ENCODE measurements around the gene LY6G6D.

LY6G6D gene

DNA sequence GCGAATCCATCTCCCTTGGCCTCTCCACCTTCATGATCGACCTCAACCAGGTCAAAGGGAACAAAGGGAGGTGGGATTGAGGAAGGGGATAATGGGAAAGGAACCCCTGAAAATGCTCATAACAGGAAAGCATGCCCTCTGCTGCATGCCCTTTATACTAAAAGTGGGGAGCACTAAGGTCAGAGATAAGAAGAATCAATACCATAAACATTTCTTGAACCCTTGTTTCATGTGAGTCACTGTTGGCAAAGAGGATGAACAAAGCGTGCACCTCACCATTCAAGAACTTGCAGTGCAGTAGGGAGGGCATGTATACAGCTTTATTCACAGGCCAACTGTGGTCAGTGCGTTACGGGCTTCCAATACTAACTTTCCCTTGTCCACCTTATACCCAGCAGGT lies 45.6 kb downstream of the LY6G6D start:
- no peak overlapping the region for H3K9ac ChIP-seq (ENCODE audit: low read length)
- no peaks in the 10 kb centered on the region for H3K9me2 ChIP-seq (ENCODE audit: low read depth, low read length)
- H3K4me1 ChIP-seq (ENCODE audit: insufficient read depth, low read length, severe bottlenecking): no peaks in the 10 kb centered on the region
- H3K79me2 ChIP-seq (ENCODE audit: insufficient read depth, low read length): no peaks in the 10 kb centered on the region
- no peak overlapping the region for H3K4me2 ChIP-seq (ENCODE audit: low read length)
- no peak overlapping the region for H3K4me3 ChIP-seq (ENCODE audit: low read depth, low read length, poor library complexity, severe bottlenecking)
- H3K27ac ChIP-seq (ENCODE audit: low read depth, low read length, poor library complexity, severe bottlenecking): no peak overlapping the region
- H4K20me1 ChIP-seq (ENCODE audit: insufficient read depth, low read length): no peaks in the 10 kb centered on the region
- no peaks in the 10 kb centered on the region for H3K9me3 ChIP-seq (ENCODE audit: low read length)
- H3F3A ChIP-seq (ENCODE audit: insufficient read depth, low read length): no peaks in the 10 kb centered on the region
- no peak overlapping the region for H2AFZ ChIP-seq (ENCODE audit: low read length)
- peaks cover 70% of the 10 kb centered on the region for H3K36me3 ChIP-seq (ENCODE audit: insufficient read depth, low read length)
- TF ChIP-seq EZH2 (IDR thresholded peaks at IDR 0.05; ENCODE audit: borderline replicate concordance, low read length): no peak
- TF ChIP-seq, protein P1, sequence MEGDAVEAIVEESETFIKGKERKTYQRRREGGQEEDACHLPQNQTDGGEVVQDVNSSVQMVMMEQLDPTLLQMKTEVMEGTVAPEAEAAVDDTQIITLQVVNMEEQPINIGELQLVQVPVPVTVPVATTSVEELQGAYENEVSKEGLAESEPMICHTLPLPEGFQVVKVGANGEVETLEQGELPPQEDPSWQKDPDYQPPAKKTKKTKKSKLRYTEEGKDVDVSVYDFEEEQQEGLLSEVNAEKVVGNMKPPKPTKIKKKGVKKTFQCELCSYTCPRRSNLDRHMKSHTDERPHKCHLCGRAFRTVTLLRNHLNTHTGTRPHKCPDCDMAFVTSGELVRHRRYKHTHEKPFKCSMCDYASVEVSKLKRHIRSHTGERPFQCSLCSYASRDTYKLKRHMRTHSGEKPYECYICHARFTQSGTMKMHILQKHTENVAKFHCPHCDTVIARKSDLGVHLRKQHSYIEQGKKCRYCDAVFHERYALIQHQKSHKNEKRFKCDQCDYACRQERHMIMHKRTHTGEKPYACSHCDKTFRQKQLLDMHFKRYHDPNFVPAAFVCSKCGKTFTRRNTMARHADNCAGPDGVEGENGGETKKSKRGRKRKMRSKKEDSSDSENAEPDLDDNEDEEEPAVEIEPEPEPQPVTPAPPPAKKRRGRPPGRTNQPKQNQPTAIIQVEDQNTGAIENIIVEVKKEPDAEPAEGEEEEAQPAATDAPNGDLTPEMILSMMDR (IDR thresholded peaks at IDR 0.05; ENCODE audit: low read length): no peak
- H3K27me3 ChIP-seq (ENCODE audit: insufficient read depth, low read length): no peaks in the 10 kb centered on the region

DNA sequence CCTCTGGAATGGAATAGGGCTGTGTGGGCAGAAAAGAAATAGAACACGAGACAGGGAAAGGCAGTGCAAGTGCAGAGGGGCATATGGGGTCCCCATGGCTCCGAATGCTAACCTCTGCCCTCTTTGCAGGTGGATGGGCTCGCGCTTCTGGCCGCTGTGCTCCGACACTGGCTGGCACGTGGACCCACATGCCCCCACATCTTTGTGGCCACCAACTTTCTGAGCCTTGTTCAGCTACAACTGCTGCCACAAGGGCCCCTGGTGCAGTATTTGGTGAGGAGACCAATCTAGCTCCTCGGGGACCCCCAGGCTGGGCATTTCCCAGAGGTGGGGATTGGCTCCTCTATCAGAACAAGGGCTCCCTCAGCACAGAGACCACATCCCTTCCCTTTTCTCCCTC lies 46.2 kb downstream of the LY6G6D start:
- no peak overlapping the region for H3K4me2 ChIP-seq (ENCODE audit: low read length)
- no peak overlapping the region for H3K4me3 ChIP-seq (ENCODE audit: low read depth, low read length, poor library complexity, severe bottlenecking)
- H3F3A ChIP-seq (ENCODE audit: insufficient read depth, low read length): no peaks in the 10 kb centered on the region
- no peak overlapping the region for H2AFZ ChIP-seq (ENCODE audit: low read length)
- TF ChIP-seq, protein P1 (IDR thresholded peaks at IDR 0.05; ENCODE audit: low read length): no peak
- no peaks in the 10 kb centered on the region for H3K79me2 ChIP-seq (ENCODE audit: insufficient read depth, low read length)
- H3K9me3 ChIP-seq (ENCODE audit: low read length): no peaks in the 10 kb centered on the region
- H3K4me1 ChIP-seq (ENCODE audit: insufficient read depth, low read length, severe bottlenecking): no peaks in the 10 kb centered on the region
- H3K36me3 ChIP-seq (ENCODE audit: insufficient read depth, low read length): peaks cover 70% of the 10 kb centered on the region
- no peak overlapping the region for H3K9ac ChIP-seq (ENCODE audit: low read length)
- no peaks in the 10 kb centered on the region for H3K9me2 ChIP-seq (ENCODE audit: low read depth, low read length)
- H4K20me1 ChIP-seq (ENCODE audit: insufficient read depth, low read length): no peaks in the 10 kb centered on the region
- H3K27ac ChIP-seq (ENCODE audit: low read depth, low read length, poor library complexity, severe bottlenecking): no peak overlapping the region
- H3K27me3 ChIP-seq (ENCODE audit: insufficient read depth, low read length): no peaks in the 10 kb centered on the region

DNA sequence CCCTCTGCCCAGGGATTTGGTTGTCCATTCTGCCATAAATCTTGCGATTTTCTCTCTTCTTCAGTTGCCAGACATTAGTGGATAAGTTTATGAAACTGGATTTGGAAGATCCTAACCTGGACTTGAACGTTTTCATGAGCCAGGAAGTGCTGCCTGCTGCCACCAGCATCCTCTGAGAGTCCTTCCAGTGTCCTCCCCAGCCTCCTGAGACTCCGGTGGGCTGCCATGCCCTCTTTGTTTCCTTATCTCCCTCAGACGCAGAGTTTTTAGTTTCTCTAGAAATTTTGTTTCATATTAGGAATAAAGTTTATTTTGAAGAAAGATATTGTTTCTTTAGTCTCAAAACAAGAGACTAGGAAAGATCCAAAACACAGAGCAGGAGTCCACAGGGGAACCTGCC lies 47.2 kb downstream of the LY6G6D start, which contains the start of gene SAPCD1:
TSS of gene SAPCD1 (plus strand) at position 301 of the 400 bp plus-strand sequence. CDS start 399 bp downstream, outside the sequence.
- Histone ChIP-seq H3K36me3 (ENCODE audit: insufficient read depth, low read length) (peaks cover 70% of the 10 kb centered on the region), H2AFZ (ENCODE audit: low read length) (no peak within 1 kb of the TSS), H3K9me2 (ENCODE audit: low read depth, low read length) (no peaks in the 10 kb centered on the region), H3K4me3 (ENCODE audit: low read depth, low read length, poor library complexity, severe bottlenecking) (no peak within 1 kb of the TSS), H4K20me1 (ENCODE audit: insufficient read depth, low read length) (no peaks in the 10 kb centered on the region), H3K79me2 (ENCODE audit: insufficient read depth, low read length) (no peaks in the 10 kb centered on the region), H3K9me3 (ENCODE audit: low read length) (no peaks in the 10 kb centered on the region), H3K4me1 (ENCODE audit: insufficient read depth, low read length, severe bottlenecking) (no peaks in the 10 kb centered on the region), H3K4me2 (ENCODE audit: low read length) (no peak within 1 kb of the TSS), H3K27me3 (ENCODE audit: insufficient read depth, low read length) (no peaks in the 10 kb centered on the region), H3F3A (ENCODE audit: insufficient read depth, low read length) (no peaks in the 10 kb centered on the region), H3K27ac (ENCODE audit: low read depth, low read length, poor library complexity, severe bottlenecking) (no peak within 1 kb of the TSS), H3K9ac (ENCODE audit: low read length) (no peak within 1 kb of the TSS)
- TF ChIP-seq, protein P1 (IDR thresholded peaks at IDR 0.05; ENCODE audit: low read length): no peak
- TF ChIP-seq EZH2 (IDR thresholded peaks at IDR 0.05; ENCODE audit: borderline replicate concordance, low read length): no peak

Measured in OCI-LY1 (cell line).